IMR-90 (cell line): ENCODE data around the gene CUL4A. TPM values are rescaled to one million over a fixed set of nuclear protein-coding genes. Genes with fewer than 3 reads are reported as not detected.

ENCODE experiments used
- ATAC-seq: fragments of 200-7000 bp; cut with Tn5 transposase; 2 replicates; pipeline ENCODE4 v1.9.1; 2020; ENCODE audit warnings: low read depth, mild to moderate bottlenecking, moderate library complexity
- BruUV-seq: library from RNA; stranded (reverse); fragments of 400-500 nt; replicated peaks from 2 replicates; lab custom pipeline; 2021; lab: Mats Ljungman, UMichigan
- CTCF ChIA-PET: fragments of 300-600 bp; formaldehyde crosslinking; extraction: SDS; loops from one replicate; lab custom pipeline; 2021; ENCODE audit warnings: antibody characterized with exemption; lab: Yijun Ruan, JAX
- POLR2A ChIA-PET: fragments of 300-600 bp; sonication (Branson Sonifier 250); formaldehyde crosslinking; loops from one replicate; lab custom pipeline; 2022; ENCODE audit warnings: antibody characterized with exemption; ENCODE audit not compliant: unreplicated experiment; lab: Charles Lee
- DNase-seq: peaks from one replicate; pipeline ENCODE4 v3.0.0; 2013
- H2AFZ ChIP-seq: replicated peaks from 2 replicates; pipeline ENCODE3; 2013; ENCODE audit warnings: low read length, mild to moderate bottlenecking; ENCODE audit not compliant: poor library complexity
- H2AK5ac ChIP-seq: 2 replicates; pipeline ENCODE4 v1.6.1; 2013; ENCODE audit warnings: low read depth, low read length, inconsistent platforms
- H2AK9ac ChIP-seq: replicated peaks from 2 replicates; pipeline ENCODE3; 2013; ENCODE audit warnings: mild to moderate bottlenecking, low read depth, low read length, moderate library complexity; ENCODE audit not compliant: poor library complexity
- H2BK120ac ChIP-seq: 2 replicates; pipeline ENCODE4 v1.6.1; 2013; ENCODE audit warnings: low read depth, low read length, inconsistent platforms
- H2BK15ac ChIP-seq: 3 replicates; pipeline ENCODE4 v1.6.1; 2013; ENCODE audit warnings: low read depth, low read length, inconsistent platforms
- H2BK20ac ChIP-seq: 2 replicates; pipeline ENCODE4 v1.6.1; 2013; ENCODE audit warnings: low read depth, mild to moderate bottlenecking, inconsistent platforms, low read length, moderate library complexity
- H2BK5ac ChIP-seq: 2 replicates; pipeline ENCODE4 v1.6.1; 2013; ENCODE audit warnings: mild to moderate bottlenecking, low read depth, low read length, inconsistent platforms; ENCODE audit not compliant: poor library complexity, severe bottlenecking
- H3K14ac ChIP-seq: replicated peaks from 2 replicates; pipeline ENCODE4 v1.6.1; 2013; ENCODE audit warnings: low read depth, low read length, inconsistent platforms
- H3K18ac ChIP-seq: 2 replicates; pipeline ENCODE4 v1.6.1; 2013; ENCODE audit warnings: low read depth, low read length, control low read depth
- H3K23ac ChIP-seq: 2 replicates; pipeline ENCODE4 v1.6.1; 2013; ENCODE audit warnings: low read depth, low read length, inconsistent platforms
- H3K27ac ChIP-seq: 2 replicates; pipeline ENCODE4 v1.5.1; 2013; ENCODE audit warnings: mild to moderate bottlenecking, control low read depth, low read length; ENCODE audit not compliant: insufficient read depth
- H3K27me3 ChIP-seq: 2 replicates; pipeline ENCODE4 v1.6.1; 2013; ENCODE audit warnings: low read length; ENCODE audit not compliant: control insufficient read depth, insufficient read depth
- H3K36me3 ChIP-seq: 2 replicates; pipeline ENCODE4 v1.6.1; 2013; ENCODE audit warnings: low read length, mixed read lengths; ENCODE audit not compliant: control insufficient read depth, insufficient read depth
- H3K4ac ChIP-seq: 2 replicates; pipeline ENCODE4 v1.6.1; 2013; ENCODE audit warnings: low read depth, low read length, inconsistent platforms
- H3K4me1 ChIP-seq: 2 replicates; pipeline ENCODE4 v1.6.1; 2013; ENCODE audit warnings: low read length, mixed read lengths; ENCODE audit not compliant: control insufficient read depth, insufficient read depth
- H3K4me2 ChIP-seq: 2 replicates; pipeline ENCODE4 v1.6.1; 2013; ENCODE audit warnings: low read depth, mild to moderate bottlenecking, control low read depth, low read length, moderate library complexity
- H3K4me3 ChIP-seq: 2 replicates; pipeline ENCODE4 v1.5.1; 2013; ENCODE audit warnings: low read depth, mild to moderate bottlenecking, control low read depth, low read length, moderate library complexity; ENCODE audit not compliant: insufficient read depth
- H3K56ac ChIP-seq: 2 replicates; pipeline ENCODE4 v1.6.1; 2013; ENCODE audit warnings: low read length, inconsistent platforms; ENCODE audit not compliant: insufficient read depth; ENCODE audit errors: extremely low read depth
- H3K79me1 ChIP-seq, 2 experiments: 2 replicates each; pipeline ENCODE4 v1.6.1; 2013; ENCODE audit warnings: low read length in 2 of 2, inconsistent platforms in 1 of 2, low read depth in 1 of 2
- H3K9ac ChIP-seq: 2 replicates; pipeline ENCODE4 v1.6.1; 2013; ENCODE audit warnings: low read depth, low read length, control low read depth
- H3K9me1 ChIP-seq: 2 replicates; pipeline ENCODE4 v1.6.1; 2013; ENCODE audit warnings: low read length, inconsistent platforms; ENCODE audit not compliant: insufficient read depth
- H3K9me3 ChIP-seq: 2 replicates; pipeline ENCODE4 v1.6.1; 2013; ENCODE audit warnings: low read length; ENCODE audit not compliant: control insufficient read depth, insufficient read depth
- H4K20me1 ChIP-seq: 2 replicates; pipeline ENCODE4 v1.6.1; 2013; ENCODE audit warnings: low read length, inconsistent platforms; ENCODE audit not compliant: insufficient read depth
- H4K5ac ChIP-seq: 2 replicates; pipeline ENCODE4 v1.6.1; 2013; ENCODE audit warnings: mild to moderate bottlenecking, low read depth, low read length, control low read depth
- H4K8ac ChIP-seq, 2 experiments: 2 replicates each; pipeline ENCODE4 v1.6.1; 2013; ENCODE audit warnings: low read depth in 2 of 2, low read length in 2 of 2, control low read depth in 1 of 2, inconsistent platforms in 1 of 2
- H4K91ac ChIP-seq: 2 replicates; pipeline ENCODE4 v1.6.1; 2013; ENCODE audit warnings: low read depth, low read length, inconsistent platforms; ENCODE audit not compliant: insufficient read depth
- POLR2A ChIP-seq: IDR thresholded peaks from 2 replicates; pipeline ENCODE4 v1.6.1; 2012; ENCODE audit warnings: mild to moderate bottlenecking, low read depth, low read length
- RCOR1 ChIP-seq: IDR thresholded peaks from 2 replicates; pipeline ENCODE4 v1.6.1; 2012; ENCODE audit warnings: mild to moderate bottlenecking, low read length, improper control_type of control experiment; ENCODE audit not compliant: insufficient replicate concordance
- RFX5 ChIP-seq: IDR thresholded peaks from 2 replicates; pipeline ENCODE4 v1.8.0; 2012; ENCODE audit warnings: low read depth, mild to moderate bottlenecking, low read length, moderate library complexity
- WGBS, 2 experiments: methylation state at CpG; one replicate each; pipeline versions ENCODE4 v1.1.5 to v1.1.7; 2013; ENCODE audit warnings: missing lambda C conversion rate in 2 of 2; ENCODE audit not compliant: insufficient read length in 1 of 2; ENCODE audit errors: extremely low coverage in 2 of 2; 5-methylcytosine and 5-hydroxymethylcytosine counted together
- dilution Hi-C: fragments of 300-500 bp; cut with HindIII; formaldehyde crosslinking; loops from one replicate; pipeline ENCODE4 v1.14.3; 2018; ENCODE audit warnings: low sequenced_read_pairs; ENCODE audit not compliant: unreplicated experiment
- in situ Hi-C: fragments of 300-500 bp; cut with MboI; formaldehyde crosslinking; loops from 3 replicates; pipeline ENCODE4 v1.14.3; 2019; ENCODE audit warnings: low sequenced_read_pairs, inconsistent platforms, mixed read lengths
- intact Hi-C: fragments of 100-400 bp; cut with micrococcal nuclease; formaldehyde crosslinking; loops from 2 replicates; pipeline ENCODE4 v1.10.0; 2022
- polyA plus RNA-seq, 3 experiments: library from polyadenylated mRNA; depleted of rRNA; stranded (reverse); fragments of >200 nt; gene quantifications; 2 replicates each; pipeline ENCODE4 v1.2.3, GENCODE V29; 2012; ENCODE audit warnings: low replicate concordance in 1 of 3
- total RNA-seq: library from RNA; depleted of rRNA; stranded (reverse); fragments of >200 nt; gene quantifications from 2 replicates; pipeline ENCODE4 v1.2.3, GENCODE V29; 2012

The CUL4A gene
- total and polyA plus RNA-seq, 2 of the 4 experiments (the other 2 are of a cell fraction): 86.0 to 146 TPM

GRCh38 chr13:113166266-113166665, 43.1 kb upstream of the CUL4A start:
- H4K8ac ChIP-seq: no peak overlapping the region

More at GRCh38 chr13:113166266-113166665, 43.1 kb upstream of the CUL4A start:
- Histone ChIP-seq H2BK120ac (no peak overlapping the region), H3K36me3 (peaks cover 12% of the 10 kb centered on the region), H3K4me1 (peaks cover 8% of the 10 kb centered on the region), H2BK5ac (no peak overlapping the region), H3K4me2 (no peak overlapping the region), H3K27ac (no peak overlapping the region), H4K91ac (peak overlapping the region; percentile 41; the same call in 1 of the 2 replicates), H2AFZ (peak overlapping the region; percentile 44), H4K5ac (no peak overlapping the region), H2AK9ac (peak overlapping the region; percentile 85), H3K9ac (no peak overlapping the region), H2BK15ac (no peak overlapping the region), H3K27me3 (no peaks in the 10 kb centered on the region), H3K14ac (no peak overlapping the region), H2AK5ac (peak overlapping the region; percentile 33; the same call in 1 of the 2 replicates), H3K56ac (no peak overlapping the region), H3K9me3 (0 out of 2 replicates have a peak, but pooled peaks cover 2% of the 10 kb centered on the region), H3K4me3 (no peak overlapping the region), H3K18ac (no peak overlapping the region), H2BK20ac (no peak overlapping the region), H3K9me1 (peaks cover 4% of the 10 kb centered on the region; the same call in 1 of the 2 replicates), H4K20me1 (no peaks in the 10 kb centered on the region), H3K4ac (peak overlapping the region; percentile 59; the same call in 1 of the 2 replicates), H3K79me1 (peaks cover 0 to 5% of the 10 kb centered on the region in 2 experiments; a peak in 1 of 4 replicates), H3K23ac (no peak overlapping the region)
- POLR2A ChIA-PET: no interaction called here
- intact Hi-C loops: no loop called here
- no CpG with 5 or more reads among the region's 10 CpGs for WGBS, 2 experiments
- no peak for DNase-seq
- in situ Hi-C loops: no loop called here
- TF ChIP-seq RCOR1 (no peak), RFX5 (no peak), POLR2A (no peak)
- dilution Hi-C loops: no loop called here
- CTCF ChIA-PET: no interaction called here
- ATAC-seq: no peak
- no TSS peak for BruUV-seq
